OCI-M1 (cell line): ENCODE data around the gene WDFY4.
A peak's percentile ranks its signal among the peaks of the same experiment; 100 is the strongest.
"Not testable (repeated sequence)": the region's sequence is repeated elsewhere in the genome, so short reads cannot be mapped to it uniquely, and the experiment has no call there.

ENCODE experiments used
- DNase-seq: peaks from one replicate; lab custom pipeline; 2025; lab: John Stamatoyannopoulos, UW

The WDFY4 gene, protein sequence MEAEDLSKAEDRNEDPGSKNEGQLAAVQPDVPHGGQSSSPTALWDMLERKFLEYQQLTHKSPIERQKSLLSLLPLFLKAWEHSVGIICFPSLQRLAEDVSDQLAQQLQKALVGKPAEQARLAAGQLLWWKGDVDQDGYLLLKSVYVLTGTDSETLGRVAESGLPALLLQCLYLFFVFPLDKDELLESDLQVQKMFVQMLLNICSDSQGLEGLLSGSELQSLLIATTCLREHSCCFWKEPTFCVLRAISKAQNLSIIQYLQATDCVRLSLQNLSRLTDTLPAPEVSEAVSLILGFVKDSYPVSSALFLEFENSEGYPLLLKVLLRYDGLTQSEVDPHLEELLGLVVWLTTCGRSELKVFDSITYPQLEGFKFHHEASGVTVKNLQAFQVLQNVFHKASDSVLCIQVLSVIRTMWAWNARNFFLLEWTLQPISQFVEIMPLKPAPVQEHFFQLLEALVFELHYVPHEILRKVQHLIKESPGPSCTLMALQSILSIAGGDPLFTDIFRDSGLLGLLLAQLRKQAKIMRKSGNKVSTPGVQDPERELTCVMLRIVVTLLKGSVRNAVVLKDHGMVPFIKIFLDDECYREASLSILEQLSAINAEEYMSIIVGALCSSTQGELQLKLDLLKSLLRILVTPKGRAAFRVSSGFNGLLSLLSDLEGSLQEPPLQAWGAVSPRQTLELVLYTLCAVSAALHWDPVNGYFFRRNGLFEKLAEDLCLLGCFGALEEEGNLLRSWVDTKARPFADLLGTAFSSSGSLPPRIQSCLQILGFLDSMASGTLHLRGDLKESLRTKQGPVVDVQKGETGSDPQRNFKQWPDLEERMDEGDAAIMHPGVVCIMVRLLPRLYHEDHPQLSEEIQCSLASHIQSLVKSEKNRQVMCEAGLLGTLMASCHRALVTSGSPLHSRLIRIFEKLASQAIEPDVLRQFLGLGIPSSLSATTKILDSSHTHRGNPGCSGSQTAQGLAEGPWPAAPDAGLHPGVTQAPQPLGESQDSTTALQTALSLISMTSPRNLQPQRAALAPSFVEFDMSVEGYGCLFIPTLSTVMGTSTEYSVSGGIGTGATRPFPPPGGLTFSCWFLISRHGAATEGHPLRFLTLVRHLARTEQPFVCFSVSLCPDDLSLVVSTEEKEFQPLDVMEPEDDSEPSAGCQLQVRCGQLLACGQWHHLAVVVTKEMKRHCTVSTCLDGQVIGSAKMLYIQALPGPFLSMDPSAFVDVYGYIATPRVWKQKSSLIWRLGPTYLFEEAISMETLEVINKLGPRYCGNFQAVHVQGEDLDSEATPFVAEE (N-terminal part only)

DNA sequence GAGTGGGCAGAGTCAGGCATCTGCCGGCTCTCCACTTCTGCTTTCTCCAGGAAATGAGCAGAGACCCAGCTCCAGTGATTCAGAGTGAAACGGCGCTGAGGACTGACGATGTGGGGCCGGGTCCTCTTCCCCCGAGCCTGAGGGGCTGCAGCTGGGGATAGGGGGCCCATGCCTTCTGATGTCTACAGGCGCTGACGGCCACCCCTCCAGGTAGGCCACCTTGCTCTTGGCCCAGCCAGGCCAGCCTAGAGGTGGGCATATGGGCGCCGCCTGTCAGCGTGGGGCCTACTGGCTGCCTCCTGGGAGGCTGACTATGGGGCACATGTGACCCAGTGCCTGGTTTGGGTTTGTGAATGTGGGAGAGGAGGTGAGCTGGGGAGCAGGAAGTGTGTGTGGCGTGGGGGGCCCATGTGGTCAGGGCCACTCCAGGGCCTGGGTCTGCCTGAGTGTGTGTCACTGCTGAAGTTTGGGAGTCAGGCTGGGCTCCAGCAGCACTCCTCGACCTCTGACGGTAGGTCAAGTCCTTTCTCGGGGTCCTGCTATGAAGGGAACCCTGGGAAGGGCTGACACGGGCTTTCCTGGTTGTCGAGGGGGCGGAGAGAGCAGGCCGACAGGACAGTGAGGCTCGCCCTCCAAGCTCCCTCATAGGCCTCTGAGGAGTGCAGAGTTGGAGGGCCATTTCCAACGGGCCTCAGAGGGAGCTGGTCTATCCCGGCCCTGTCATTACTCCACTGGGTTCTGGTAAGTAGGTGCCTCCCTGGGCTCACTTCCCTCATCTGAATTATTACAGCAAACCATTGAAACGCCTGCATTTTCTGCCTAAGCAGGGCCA is at the start of gene WDFY4:
WDFY4 (plus strand) TSS at position 82 of the 832 bp plus-strand sequence. CDS start 24,860 bp downstream, outside the sequence.
- DNase-seq, result no peak

DNA sequence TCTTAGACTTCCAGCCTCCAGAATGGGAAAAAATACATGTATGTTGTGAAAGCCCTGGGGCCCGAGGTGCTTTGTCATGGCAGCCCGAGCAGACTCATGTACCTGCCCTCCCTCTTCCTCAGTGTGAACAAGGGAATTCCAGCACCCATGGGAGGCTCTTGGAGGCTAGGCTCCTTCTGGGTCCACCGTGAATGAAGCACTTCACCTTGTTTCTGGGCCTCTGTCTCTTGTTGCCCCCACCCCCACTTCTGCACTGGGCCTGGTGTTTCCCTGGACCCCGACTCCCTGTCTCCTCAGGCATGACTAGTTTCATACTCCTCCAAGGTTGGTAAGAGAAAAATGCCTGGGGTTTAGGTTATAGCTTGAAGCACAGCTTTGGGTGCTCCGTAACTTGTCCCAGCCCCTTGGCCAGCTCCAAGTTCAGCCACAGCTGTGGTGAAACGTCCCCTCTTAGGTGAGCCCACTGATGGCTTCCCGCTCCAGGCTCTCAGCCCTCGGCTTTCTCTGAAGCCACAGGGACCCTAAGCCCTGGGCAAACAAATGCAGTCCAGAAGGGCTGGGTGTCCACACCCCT is 49.6 kb upstream of the WDFY4 start:
- DNase-seq, result no peak

DNA sequence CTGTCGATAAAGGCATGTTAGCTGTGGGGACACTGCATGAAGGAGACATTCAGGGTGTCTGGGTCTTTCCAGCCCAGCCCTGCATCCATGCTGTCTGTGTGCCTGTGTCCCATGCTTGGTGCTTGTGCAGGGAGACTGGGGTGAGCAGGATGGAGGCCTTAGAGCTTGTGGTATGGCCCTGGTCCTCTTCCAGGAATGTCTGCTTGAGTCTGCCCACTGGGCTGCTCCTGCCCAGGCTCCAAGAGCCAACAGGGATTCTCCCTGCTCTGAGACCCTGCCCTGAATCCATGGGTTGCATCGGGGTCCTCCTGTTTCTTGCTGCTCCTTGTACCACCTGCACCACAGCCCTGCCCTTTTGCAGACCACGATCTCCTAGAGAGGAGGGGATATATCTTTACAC is 48.4 kb upstream of the WDFY4 start:
- no peak for DNase-seq

DNA sequence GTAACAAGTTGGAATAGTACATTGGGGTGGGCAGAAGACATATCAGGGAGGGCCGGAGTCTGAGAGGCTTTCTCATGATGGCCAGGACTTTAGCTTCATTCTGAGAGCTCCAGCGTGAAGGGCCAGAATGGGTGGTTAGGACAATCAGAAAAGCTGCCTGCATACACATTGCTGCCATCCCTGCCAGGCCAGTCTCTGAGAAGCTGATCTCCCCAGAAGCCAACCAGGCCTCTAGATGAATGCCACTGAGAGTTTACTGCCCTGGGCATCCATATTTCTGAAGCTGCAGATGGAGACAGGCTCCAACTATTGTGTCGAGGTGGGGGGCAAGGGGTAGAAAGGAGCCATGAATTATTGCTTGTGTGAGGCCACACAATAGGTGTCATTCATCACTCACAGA is 47.8 kb upstream of the WDFY4 start:
- DNase-seq, result no peak

DNA sequence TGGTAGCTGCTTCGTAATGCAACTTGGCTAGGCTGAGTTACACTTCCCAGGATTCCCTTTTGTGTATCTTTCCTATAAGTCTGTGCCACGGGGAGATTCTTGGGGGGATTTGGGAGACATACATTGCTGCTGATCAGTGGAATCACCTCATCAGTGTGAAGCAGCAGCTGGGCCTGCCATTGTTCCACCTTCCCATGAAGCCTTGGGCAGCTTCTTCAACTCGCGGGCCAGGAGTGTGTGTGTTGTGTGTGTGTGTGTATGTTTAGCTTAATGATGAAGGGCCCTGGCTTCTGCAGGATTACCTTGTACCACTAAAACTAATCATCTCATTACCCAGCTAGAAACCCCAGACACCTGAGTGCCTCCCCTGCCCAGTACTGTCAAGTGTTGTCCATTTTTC is 46.5 kb upstream of the WDFY4 start:
- DNase-seq, result no peak

DNA sequence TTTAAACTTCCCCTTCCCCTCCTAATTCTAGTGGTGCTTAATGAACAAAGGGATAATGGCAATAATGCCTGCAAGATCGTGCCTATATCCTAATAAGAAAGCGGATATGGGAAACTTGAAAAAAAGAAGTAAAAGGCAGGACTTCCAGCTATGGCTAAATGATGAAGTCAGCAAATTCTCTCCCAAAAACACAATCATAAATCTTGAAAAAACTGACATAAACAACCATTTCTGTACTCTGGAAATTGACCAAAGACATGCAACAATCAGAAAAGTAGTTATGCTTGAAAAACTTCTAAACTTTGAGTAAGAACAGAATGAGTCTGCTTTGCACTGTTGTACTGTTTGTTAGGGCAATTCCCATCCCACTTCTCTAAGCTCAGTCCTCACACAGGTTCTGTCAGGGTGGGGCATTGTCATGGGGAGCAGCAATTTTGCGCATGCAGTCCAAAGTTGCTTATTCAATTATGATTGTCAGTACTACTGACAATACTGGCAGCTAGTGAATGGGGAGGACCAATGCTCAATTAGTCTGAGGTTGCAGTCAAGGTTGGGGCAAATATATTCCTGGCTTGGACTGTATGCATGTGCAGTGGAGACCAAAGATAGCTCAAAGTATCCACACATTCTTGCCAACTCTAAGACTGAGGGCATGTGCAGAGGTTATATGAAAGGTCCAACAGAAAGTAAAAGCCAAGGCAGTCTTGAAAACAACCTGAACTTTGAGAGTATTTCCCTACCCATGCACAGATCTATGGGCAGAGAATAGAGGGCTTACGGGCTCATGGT is 45.7 kb upstream of the WDFY4 start:
- no peak for DNase-seq

DNA sequence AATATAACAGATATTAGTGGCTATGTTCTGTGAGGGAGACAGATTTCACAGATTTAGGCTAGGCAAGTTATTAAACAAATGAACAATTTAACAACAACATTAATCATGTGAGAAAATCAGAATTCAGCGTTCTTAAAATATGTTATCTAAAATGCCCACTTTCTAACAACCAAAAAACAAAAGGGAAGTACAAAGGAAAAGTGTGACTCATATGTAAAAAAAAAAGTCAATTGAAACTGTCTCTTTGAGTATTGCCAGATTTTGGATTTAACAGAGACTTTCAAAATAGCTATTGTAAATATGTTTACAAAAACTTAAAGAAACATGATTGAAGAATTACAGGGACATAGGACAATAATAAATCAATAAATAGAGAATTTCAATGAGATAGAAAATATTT is 45.0 kb upstream of the WDFY4 start:
- peak; percentile 27 for DNase-seq

DNA sequence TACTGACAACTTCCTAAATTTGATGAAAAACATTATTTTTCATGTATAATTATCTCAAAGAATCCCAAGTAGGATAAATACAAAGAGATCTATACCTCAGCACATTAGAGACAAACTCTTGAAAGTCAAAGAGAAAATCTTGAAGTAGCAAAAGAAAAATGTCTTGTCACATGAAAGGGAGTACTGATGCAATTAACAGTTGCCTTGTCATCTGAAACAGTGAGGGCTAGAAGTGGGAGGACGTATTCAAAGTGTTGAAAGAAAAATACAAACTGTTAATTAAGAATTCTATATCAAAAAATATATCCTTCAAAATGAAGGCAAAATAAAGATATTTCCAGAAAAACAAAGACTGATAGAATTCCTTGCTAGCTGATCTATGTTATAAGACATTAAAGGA is 44.3 kb upstream of the WDFY4 start:
- no peak for DNase-seq

DNA sequence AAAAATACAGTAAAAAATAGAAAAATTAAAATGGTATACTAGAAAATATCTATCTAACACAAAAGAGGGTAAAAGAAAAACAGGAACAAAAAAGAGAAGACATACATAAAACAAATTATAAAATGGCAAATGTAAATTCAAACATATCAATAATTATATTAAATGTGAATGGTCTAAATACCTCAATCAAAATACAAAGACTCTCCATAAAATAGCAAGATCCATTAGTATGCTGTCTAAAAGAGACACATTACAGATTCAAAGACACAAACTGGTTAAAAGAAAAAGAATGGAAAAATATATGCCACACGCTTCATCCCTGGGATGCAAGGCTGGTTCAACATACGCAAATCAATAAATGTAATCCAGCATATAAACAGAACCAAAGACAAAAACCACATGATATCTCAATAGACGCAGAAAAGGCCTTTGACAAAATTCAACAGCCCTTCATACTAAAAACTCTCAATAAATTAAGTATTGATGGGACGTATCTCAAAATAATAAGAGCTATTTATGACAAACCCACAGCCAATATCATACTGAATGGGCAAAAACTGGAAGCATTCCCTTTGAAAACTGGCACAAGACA is 43.5 kb upstream of the WDFY4 start:
- DNase-seq, result not testable (repeated sequence)

DNA sequence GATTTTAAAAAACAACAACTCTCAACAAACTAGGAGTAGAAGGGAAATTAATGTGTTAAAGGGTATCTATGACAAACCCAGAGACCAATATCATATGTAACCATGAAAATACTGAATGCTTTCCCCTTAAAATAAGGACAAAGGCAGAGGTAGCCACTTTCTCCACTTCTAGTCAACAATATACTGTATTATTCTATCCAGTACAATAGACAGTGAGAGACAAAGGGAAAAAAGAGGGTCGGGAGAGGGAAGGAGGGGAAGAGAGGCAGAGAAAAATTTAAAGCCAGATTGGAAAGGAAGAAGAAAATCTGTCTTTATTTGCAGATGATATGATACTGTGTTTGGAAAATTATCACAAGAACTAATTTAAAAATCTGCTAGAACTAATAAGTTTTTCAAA is 39.1 kb upstream of the WDFY4 start:
- no peak for DNase-seq

DNA sequence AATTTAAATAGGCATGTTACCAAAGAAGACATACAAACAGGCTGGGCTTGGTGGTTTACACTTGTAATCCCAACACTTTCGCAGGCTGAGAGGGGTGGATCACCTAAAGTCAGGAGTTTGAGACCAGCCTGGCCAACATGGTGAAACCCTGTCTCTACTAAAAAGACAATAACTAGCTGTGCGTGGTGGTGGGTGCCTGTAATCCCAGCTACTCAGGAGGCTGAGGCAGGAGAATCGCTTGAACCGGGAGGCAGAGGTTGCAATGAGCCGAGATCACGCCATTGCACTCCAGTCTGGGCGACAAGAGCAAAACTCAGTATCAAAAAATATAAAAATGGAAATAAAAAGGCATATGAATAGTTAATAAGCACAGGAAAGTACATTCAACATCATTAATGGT is 37.6 kb upstream of the WDFY4 start:
- not testable (repeated sequence) for DNase-seq

DNA sequence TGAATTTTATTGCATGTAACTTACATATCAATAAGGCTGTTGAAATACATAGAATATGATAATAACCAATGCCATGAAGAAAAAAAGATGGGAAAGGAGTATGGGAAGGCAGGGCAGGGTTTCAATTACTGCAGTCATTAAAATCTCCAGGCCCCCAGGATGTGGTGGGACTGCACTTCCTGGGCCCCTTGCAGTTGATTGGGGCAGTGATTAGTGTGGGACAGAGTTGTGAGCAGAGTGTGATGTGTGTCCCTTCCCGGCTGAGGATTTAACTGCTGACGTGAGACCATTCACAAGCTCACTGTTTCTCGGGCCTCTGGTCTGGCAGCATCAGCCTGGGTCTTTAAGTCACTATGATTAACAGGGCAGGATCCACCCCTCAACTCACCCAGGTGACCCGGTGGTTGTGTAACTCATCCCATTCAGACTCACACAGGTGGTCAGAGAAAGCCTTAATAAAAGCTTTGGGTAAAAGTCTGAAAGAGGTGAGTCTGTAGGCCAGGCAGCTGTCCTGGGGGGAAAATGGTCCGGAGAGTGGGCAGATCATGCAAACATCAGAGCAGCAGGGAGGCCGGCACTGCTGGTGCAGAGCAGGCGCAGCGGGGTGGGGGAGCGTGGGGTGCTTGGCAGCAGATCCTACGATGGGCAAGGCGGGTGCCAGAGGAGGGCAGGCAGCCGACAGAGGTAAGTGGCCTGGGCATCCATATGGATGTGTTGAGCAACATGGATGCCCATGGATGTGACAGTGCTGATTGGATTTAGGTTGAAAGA is 36.3 kb upstream of the WDFY4 start:
- no peak for DNase-seq

DNA sequence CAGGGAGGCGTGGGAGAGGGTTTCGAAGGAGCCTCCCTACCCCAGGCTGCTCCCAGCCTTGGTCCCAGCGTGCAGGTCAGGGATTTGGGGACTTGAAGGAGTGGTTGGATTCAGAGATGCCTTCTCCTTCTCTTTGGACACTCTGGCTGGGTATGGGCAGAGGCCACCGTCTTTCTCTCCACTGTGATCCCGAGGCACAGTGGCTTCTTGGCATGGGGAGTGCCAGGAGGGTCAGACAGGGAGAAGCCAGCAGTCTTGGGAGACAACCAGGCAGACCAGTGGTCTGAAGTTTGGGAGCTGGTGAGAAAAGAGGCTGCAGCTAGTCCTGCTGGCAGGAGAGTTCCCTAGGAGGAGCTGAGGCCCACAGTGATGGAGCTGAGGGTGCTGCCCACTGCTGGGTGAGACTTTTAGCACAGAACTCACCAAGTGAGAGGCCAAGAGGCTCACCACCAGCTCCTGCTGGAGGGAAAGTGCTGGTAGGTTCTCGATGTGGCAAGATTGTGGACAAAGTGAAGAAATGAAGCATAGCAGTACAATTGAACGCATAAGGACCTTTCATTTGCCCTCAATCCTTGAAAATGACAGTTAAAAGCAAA is 35.2 kb upstream of the WDFY4 start:
- peak; percentile 32 for DNase-seq

DNA sequence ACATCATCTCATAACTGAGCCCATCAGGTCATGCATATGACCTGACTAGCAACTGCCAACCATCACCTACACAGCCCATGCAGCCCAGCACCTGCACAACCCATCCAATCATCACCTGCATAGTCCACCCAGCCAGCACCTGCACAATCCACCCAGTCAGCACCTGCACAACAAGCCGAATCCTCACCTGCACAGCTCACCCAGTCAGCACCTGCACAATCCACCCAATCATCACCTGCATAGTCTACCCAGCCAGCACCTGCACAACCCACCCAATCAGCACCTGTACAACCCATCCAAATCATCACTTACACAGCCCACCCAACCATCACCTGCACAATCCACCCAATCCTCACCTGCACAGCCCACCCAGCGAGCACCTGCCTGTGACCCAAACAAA is 33.4 kb upstream of the WDFY4 start:
- no peak for DNase-seq

DNA sequence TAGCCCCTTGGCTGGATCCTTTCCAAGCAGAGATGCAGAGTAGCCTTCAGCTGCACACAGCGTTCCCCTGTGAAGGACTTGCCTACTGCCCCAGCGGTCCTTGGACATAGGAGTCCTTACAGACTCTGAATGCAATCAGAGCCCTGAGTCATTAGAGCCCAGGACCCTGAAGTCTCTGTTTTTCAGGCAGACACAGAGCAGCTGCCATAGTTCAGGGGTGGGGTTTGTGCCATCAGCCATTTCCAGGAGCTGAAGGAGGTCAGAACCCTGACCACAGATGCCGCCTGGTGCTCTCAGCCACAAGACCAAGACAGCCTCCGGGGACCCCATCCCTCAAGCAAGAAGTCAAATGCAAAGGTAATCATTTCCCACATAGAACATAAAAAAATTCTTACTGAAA is 32.8 kb upstream of the WDFY4 start:
- DNase-seq, result no peak

DNA sequence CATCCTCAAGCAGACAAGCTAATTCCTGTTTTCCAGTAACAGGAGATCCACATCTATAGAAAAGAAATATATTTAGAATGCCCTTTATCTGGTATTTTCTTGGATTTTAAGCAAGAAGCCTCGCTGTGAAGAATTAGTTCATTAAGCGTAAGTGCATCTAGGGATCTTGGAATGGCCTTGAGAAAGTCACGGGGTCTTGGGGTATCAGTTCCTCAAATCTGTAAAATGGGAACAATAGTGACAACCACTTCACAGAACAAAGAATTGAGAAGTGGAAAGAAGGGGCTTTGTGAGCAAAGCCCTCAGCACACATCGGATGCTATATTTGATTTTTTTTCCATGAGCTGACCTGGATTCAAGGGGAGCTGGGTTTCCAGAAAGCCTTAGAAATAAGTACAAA is 32.3 kb upstream of the WDFY4 start:
- no peak for DNase-seq

DNA sequence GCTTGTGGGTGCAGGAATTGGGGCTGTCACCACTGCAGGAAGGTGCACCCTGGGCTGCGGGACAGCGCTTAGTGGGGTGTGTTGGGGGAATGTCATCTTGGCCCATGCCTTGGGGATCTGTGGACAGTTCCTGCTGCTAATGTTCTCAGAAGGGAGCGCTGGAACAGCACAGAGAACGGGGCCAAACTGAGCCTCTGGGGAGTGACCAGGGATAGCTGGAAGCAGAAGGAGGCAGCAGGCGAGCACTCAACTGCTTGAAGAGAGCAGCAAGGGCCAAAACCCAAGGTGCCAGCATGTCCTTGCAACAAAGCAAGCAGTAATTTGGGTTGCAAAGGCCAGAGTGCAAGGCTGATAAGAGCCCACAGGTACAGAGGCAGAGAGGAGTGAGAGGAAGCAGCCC is 31.3 kb upstream of the WDFY4 start:
- no peak for DNase-seq

DNA sequence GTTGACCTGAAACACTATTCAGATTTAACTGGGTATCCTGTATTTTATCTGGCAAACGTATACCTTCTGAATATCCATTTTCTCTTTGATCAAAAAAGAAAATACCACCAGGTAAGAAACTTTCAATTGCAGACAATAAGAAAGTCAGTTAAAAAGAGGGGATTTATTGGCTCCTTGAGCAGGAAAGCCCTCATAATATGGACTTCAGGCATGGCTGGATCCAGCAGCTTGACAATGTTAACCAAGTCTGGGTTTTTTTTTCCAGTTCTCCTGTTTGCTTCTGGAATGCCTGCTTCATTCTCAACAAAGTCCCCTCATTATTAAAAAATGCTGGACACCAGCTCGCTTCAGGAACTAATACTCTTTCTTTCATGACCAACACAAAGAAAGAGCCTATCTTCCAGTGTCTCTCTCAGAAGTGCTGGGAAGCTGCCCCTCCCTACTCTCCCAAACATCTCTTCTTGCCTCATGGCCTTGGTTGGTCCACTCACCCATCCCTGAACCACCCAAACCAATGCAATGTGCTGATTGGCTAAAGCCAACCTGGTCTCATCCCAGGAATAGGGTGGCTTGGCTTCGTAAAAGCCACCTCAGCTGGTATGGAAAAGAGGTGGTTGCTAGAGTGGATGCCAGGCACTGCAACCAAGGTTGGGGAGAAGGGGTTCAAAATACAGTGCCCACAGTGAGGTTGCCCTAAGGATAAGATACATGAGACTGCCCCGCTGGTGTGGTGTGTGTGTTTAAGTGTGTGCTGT is 30.6 kb upstream of the WDFY4 start:
- DNase-seq, result no peak
